OCI-LY1 (cell line): ENCODE data around the gene DYRK3.

Experiments
- H2AFZ ChIP-seq: fragments of 200-600 bp; sonication (generic), shearing (Covaris generic); 2 replicates; pipeline ENCODE4 v1.6.0; 2014; ENCODE audit warnings: antibody characterized with exemption, mild to moderate bottlenecking, low read length
- H3F3A ChIP-seq: fragments of 200-600 bp; sonication (generic), shearing (Covaris generic); 2 replicates; pipeline ENCODE4 v1.6.0; 2014; ENCODE audit warnings: mild to moderate bottlenecking, antibody characterized with exemption, low read length, moderate library complexity; ENCODE audit not compliant: insufficient read depth
- H3K27ac ChIP-seq: fragments of 200-600 bp; sonication (generic); 2 replicates; pipeline ENCODE4 v1.5.1; 2014; ENCODE audit warnings: low read length, mixed run types, mild to moderate bottlenecking, low read depth; ENCODE audit not compliant: poor library complexity, severe bottlenecking
- H3K27me3 ChIP-seq: fragments of 200-600 bp; sonication (generic); 2 replicates; pipeline ENCODE4 v1.6.0; 2014; ENCODE audit warnings: antibody characterized with exemption, mild to moderate bottlenecking, low read length, moderate library complexity; ENCODE audit not compliant: insufficient read depth
- H3K36me3 ChIP-seq: fragments of 200-600 bp; sonication (generic); 2 replicates; pipeline ENCODE4 v1.6.1; 2014; ENCODE audit warnings: mild to moderate bottlenecking, antibody characterized with exemption, low read length, moderate library complexity, mixed read lengths; ENCODE audit not compliant: insufficient read depth
- H3K4me1 ChIP-seq: fragments of 200-600 bp; sonication (generic); 2 replicates; pipeline ENCODE4 v1.5.1; 2014; ENCODE audit warnings: mild to moderate bottlenecking, low read length, moderate library complexity; ENCODE audit not compliant: insufficient read depth, severe bottlenecking
- H3K4me2 ChIP-seq: fragments of 200-600 bp; sonication (generic), shearing (Covaris generic); 2 replicates; pipeline ENCODE4 v1.6.1; 2014; ENCODE audit warnings: low read length
- H3K4me3 ChIP-seq: fragments of 200-600 bp; sonication (generic); 2 replicates; pipeline ENCODE4 v1.5.1; 2014; ENCODE audit warnings: low read length, low read depth, mild to moderate bottlenecking, mixed read lengths; ENCODE audit not compliant: poor library complexity, severe bottlenecking
- H3K79me2 ChIP-seq: fragments of 200-600 bp; shearing (Covaris generic); 2 replicates; pipeline ENCODE4 v1.6.1; 2016; ENCODE audit warnings: mixed run types, low read length, mixed read lengths; ENCODE audit not compliant: insufficient read depth
- H3K9ac ChIP-seq: fragments of 200-600 bp; sonication (generic), shearing (Covaris generic); 2 replicates; pipeline ENCODE4 v1.6.1; 2014; ENCODE audit warnings: mild to moderate bottlenecking, low read length, mixed read lengths
- H3K9me2 ChIP-seq: fragments of 200-600 bp; sonication (generic), shearing (Covaris generic); 2 replicates; pipeline ENCODE4 v1.6.1; 2014; ENCODE audit warnings: low read depth, mild to moderate bottlenecking, low read length, mixed read lengths
- H3K9me3 ChIP-seq: fragments of 200-600 bp; shearing (Covaris generic); 2 replicates; pipeline ENCODE4 v1.6.1; 2014; ENCODE audit warnings: low read length, mixed read lengths
- H4K20me1 ChIP-seq: fragments of 200-600 bp; sonication (generic), shearing (Covaris generic); 2 replicates; pipeline ENCODE4 v1.6.0; 2016; ENCODE audit warnings: mild to moderate bottlenecking, low read length; ENCODE audit not compliant: insufficient read depth
- CTCF ChIP-seq: fragments of 200-600 bp; sonication (generic), shearing (Covaris generic); IDR thresholded peaks from 2 replicates; pipeline ENCODE4 v1.5.1; 2017; ENCODE audit warnings: mild to moderate bottlenecking, antibody characterized with exemption, low read length, moderate library complexity, mixed read lengths
- EZH2 ChIP-seq: fragments of 200-600 bp; sonication (generic), shearing (Covaris generic); IDR thresholded peaks from 2 replicates; pipeline ENCODE4 v1.8.0; 2017; ENCODE audit warnings: borderline replicate concordance, mixed run types, mild to moderate bottlenecking, antibody characterized with exemption, low read length, moderate library complexity, mixed read lengths

Gene DYRK3

GRCh38 chr1:206634365-206635079 lies 814 bp upstream of the DYRK3 start:
- TF ChIP-seq EZH2 (no peak), CTCF (peak; percentile 91)
- Histone ChIP-seq H3K9me3 (no peaks in the 10 kb centered on the region), H3K27ac (peak overlapping the region; percentile 20), H3K9ac (peak overlapping the region; percentile 58), H3F3A (peaks cover 4% of the 10 kb centered on the region; the same call in 1 of the 2 replicates), H3K9me2 (no peaks in the 10 kb centered on the region), H3K4me3 (peak overlapping the region; percentile 71), H3K79me2 (no peaks in the 10 kb centered on the region), H3K4me1 (peaks cover 34% of the 10 kb centered on the region), H3K27me3 (no peaks in the 10 kb centered on the region), H2AFZ (peak overlapping the region; percentile 72; the same call in 1 of the 2 replicates), H3K36me3 (no peaks in the 10 kb centered on the region), H3K4me2 (peak overlapping the region; percentile 63), H4K20me1 (no peaks in the 10 kb centered on the region)

- Histone ChIP-seq H3K9me2 (no peaks in the 10 kb centered on the region), H3F3A (peaks cover 4% of the 10 kb centered on the region; the same call in 1 of the 2 replicates), H3K4me1 (peaks cover 34% of the 10 kb centered on the region), H3K27me3 (no peaks in the 10 kb centered on the region), H3K9me3 (no peaks in the 10 kb centered on the region), H3K36me3 (no peaks in the 10 kb centered on the region), H3K27ac (no peak overlapping the region), H2AFZ (no peak overlapping the region), H3K4me2 (peak overlapping the region; percentile 63), H3K79me2 (no peaks in the 10 kb centered on the region), H3K9ac (peak overlapping the region; percentile 48; the same call in 1 of the 2 replicates), H3K4me3 (peak overlapping the region; percentile 71), H4K20me1 (no peaks in the 10 kb centered on the region)
- no peak for TF ChIP-seq CTCF
Observed at GRCh38 chr1:206635978-206636345, 626 bp downstream of the DYRK3 start.

- peaks cover 34% of the 10 kb centered on the region for H3K4me1 ChIP-seq
- peaks cover 4% of the 10 kb centered on the region; the same call in 1 of the 2 replicates for H3F3A ChIP-seq
- no peak overlapping the region for H3K9ac ChIP-seq
- peak overlapping the region; percentile 71 for H3K4me3 ChIP-seq
- H3K79me2 ChIP-seq = no peaks in the 10 kb centered on the region
- no peaks in the 10 kb centered on the region for H3K36me3 ChIP-seq
- no peak overlapping the region for H2AFZ ChIP-seq
- peak overlapping the region; percentile 63; the same call in 1 of the 2 replicates for H3K4me2 ChIP-seq
- TF ChIP-seq EZH2 (no peak), CTCF (no peak)
- no peaks in the 10 kb centered on the region for H3K9me3 ChIP-seq
- H3K27me3 ChIP-seq = no peaks in the 10 kb centered on the region
- H4K20me1 ChIP-seq = no peaks in the 10 kb centered on the region
- no peaks in the 10 kb centered on the region for H3K9me2 ChIP-seq
- H3K27ac ChIP-seq = peak overlapping the region; percentile 27
Observed at GRCh38 chr1:206636671-206637070, 1.3 kb downstream of the DYRK3 start.
